ENCODE results near the gene RAB3GAP2.

- TF ChIP-seq POLR2A (IDR thresholded peaks at IDR 0.05), result no peak
- no peak for TF ChIP-seq CTCF (IDR thresholded peaks at IDR 0.05 in 8 of 11, conservative IDR thresholded peaks at IDR 0.05 in 3 of 11)
These were observed 108.1 kb downstream of the RAB3GAP2 start for GRCh38 chr1:220164116-220164515.

All from spleen (tissue), 7 donors.